Liver (tissue), 9 donors: ENCODE data around the gene RPS23. TPM values are rescaled to one million over a fixed set of nuclear protein-coding genes. Genes with fewer than 3 reads are reported as not detected.

Experiments used
- DNase-seq: peaks from one replicate; pipeline ENCODE4 v3.0.0-alpha.2; 2017; ENCODE audit warnings: low spot score
- H3K27ac ChIP-seq, 2 donors: one replicate each; pipeline ENCODE4 v1.7.0; 2013; ENCODE audit warnings: inconsistent platforms in 2 of 2, low read length in 2 of 2, control low read depth in 1 of 2, low read depth in 1 of 2, mild to moderate bottlenecking in 1 of 2
- H3K27me3 ChIP-seq, 4 donors: one replicate each; pipeline versions ENCODE4 v1.6.1 to v1.7.0; 2013; ENCODE audit warnings: low read length in 3 of 4, inconsistent platforms in 1 of 4, mild to moderate bottlenecking in 1 of 4, moderate library complexity in 1 of 4; ENCODE audit not compliant: control insufficient read depth in 4 of 4, insufficient read depth in 4 of 4
- H3K36me3 ChIP-seq, 4 donors: one replicate each; pipeline versions ENCODE4 v1.6.1 to v1.7.0; 2013; ENCODE audit warnings: low read length in 3 of 4, mild to moderate bottlenecking in 3 of 4, low read depth in 1 of 4, moderate library complexity in 1 of 4; ENCODE audit not compliant: control insufficient read depth in 4 of 4, insufficient read depth in 3 of 4
- H3K4me1 ChIP-seq, 4 donors: one replicate each; pipeline versions ENCODE4 v1.6.1 to v1.7.0; 2013; ENCODE audit warnings: low read length in 3 of 4, mild to moderate bottlenecking in 3 of 4, moderate library complexity in 1 of 4; ENCODE audit not compliant: control insufficient read depth in 4 of 4, insufficient read depth in 4 of 4
- H3K4me3 ChIP-seq, 3 donors: one replicate each; pipeline versions ENCODE4 v1.6.1 to v1.7.0; 2013; ENCODE audit warnings: low read length in 3 of 3, control low read depth in 1 of 3, low read depth in 1 of 3, mild to moderate bottlenecking in 1 of 3
- H3K9ac ChIP-seq, 2 donors: one replicate each; pipeline ENCODE4 v1.7.0; 2013; ENCODE audit warnings: low read length in 2 of 2, mild to moderate bottlenecking in 2 of 2, moderate library complexity in 2 of 2, control low read depth in 1 of 2, low read depth in 1 of 2
- H3K9me3 ChIP-seq, 4 donors: one replicate each; pipeline versions ENCODE4 v1.6.1 to v1.7.0; 2013; ENCODE audit warnings: low read length in 3 of 4; ENCODE audit not compliant: control insufficient read depth in 4 of 4
- EGR1 ChIP-seq, 2 donors: IDR thresholded peaks; 2 replicates each; pipeline ENCODE4 v1.6.1; 2016 to 2018; ENCODE audit warnings: antibody characterized with exemption in 2 of 2, low read depth in 2 of 2
- FOXA2 ChIP-seq: IDR thresholded peaks from 2 replicates; pipeline ENCODE4 v1.6.1; 2016; ENCODE audit warnings: antibody characterized with exemption
- GABPA ChIP-seq, 2 donors: IDR thresholded peaks in 1 of 2; conservative IDR thresholded peaks in 1 of 2; 2 replicates each; pipeline ENCODE4 v1.6.1; 2016; ENCODE audit warnings: antibody characterized with exemption in 2 of 2, mild to moderate bottlenecking in 1 of 2, moderate library complexity in 1 of 2
- HNF4A ChIP-seq, 2 donors: conservative IDR thresholded peaks; 2 replicates each; pipeline ENCODE4 v1.6.1; 2016; ENCODE audit warnings: antibody characterized with exemption in 2 of 2, mild to moderate bottlenecking in 2 of 2
- HNF4G ChIP-seq: IDR thresholded peaks from 2 replicates; pipeline ENCODE4 v1.6.1; 2016; ENCODE audit warnings: antibody characterized with exemption
- JUND ChIP-seq, 2 donors: IDR thresholded peaks; 2 replicates each; pipeline ENCODE4 v1.6.1; 2016; ENCODE audit warnings: antibody characterized with exemption in 2 of 2
- RAD21 ChIP-seq, 2 donors: IDR thresholded peaks; 2 replicates each; pipeline ENCODE4 v1.6.1; 2016; ENCODE audit warnings: antibody characterized with exemption in 2 of 2, mild to moderate bottlenecking in 2 of 2
- RXRA ChIP-seq, 2 donors: IDR thresholded peaks; 2 replicates each; pipeline ENCODE4 v1.6.1; 2017 to 2018; ENCODE audit warnings: antibody characterized with exemption in 2 of 2, mild to moderate bottlenecking in 1 of 2
- SP1 ChIP-seq: IDR thresholded peaks from 2 replicates; pipeline ENCODE4 v1.6.1; 2018; ENCODE audit warnings: antibody characterized with exemption, mild to moderate bottlenecking
- TAF1 ChIP-seq: conservative IDR thresholded peaks from 2 replicates; pipeline ENCODE4 v1.6.1; 2016; ENCODE audit warnings: antibody characterized with exemption, mild to moderate bottlenecking
- YY1 ChIP-seq: IDR thresholded peaks from 2 replicates; pipeline ENCODE4 v1.6.1; 2016; ENCODE audit warnings: antibody characterized with exemption, mild to moderate bottlenecking
- WGBS: extraction: QIAGEN DNeasy Blood & Tissue Kit; methylation state at CpG from one replicate; pipeline ENCODE4 v1.1.7; 2013; 5-methylcytosine and 5-hydroxymethylcytosine counted together
- polyA plus RNA-seq, 2 donors: library from polyadenylated mRNA; stranded (reverse) in 1 of 2; unstranded in 1 of 2; fragments of 200-250 nt in 1 of 2; fragments of >200 nt in 1 of 2; fragmentation: Nextera tagmentation in 1 of 2; extraction: Ambion mirVana in 1 of 2; gene quantifications; one replicate each; pipeline versions ENCODE4 v1.2.1 to v1.2.3, GENCODE V29; 2013 to 2015
- total RNA-seq, 2 donors: library from RNA; depleted of rRNA; stranded (reverse); fragments of >200 nt; gene quantifications; one replicate each; pipeline ENCODE4 v1.2.3, GENCODE V29; 2014
- TF ChIP-seq, protein P1 (sequence below): IDR thresholded peaks from 2 replicates; pipeline ENCODE4 v1.6.1; 2016; ENCODE audit warnings: antibody characterized with exemption, mild to moderate bottlenecking
- TF ChIP-seq, protein P2 (sequence below): IDR thresholded peaks from 2 replicates; pipeline ENCODE4 v1.6.1; 2016; ENCODE audit warnings: antibody characterized with exemption
- TF ChIP-seq, protein P3 (sequence below): fragments of 150-350 bp; IDR thresholded peaks from 2 replicates; pipeline ENCODE4 v1.5.1; 2017; ENCODE audit warnings: improper control_type of control experiment, low read depth, low read length; ENCODE audit not compliant: missing input control
- TF ChIP-seq, protein P4 (sequence below): IDR thresholded peaks from 2 replicates; pipeline ENCODE4 v1.6.1; 2016; ENCODE audit warnings: antibody characterized with exemption
- donor health status: healthy.
- donor health status: healthy.
- donor health status: healthy.
- donor health status: healthy.
- donor health status: healthy.

RPS23 gene
- total and polyA plus RNA-seq, 4 donors = 447 to 1,610 (median 618) TPM

DNA sequence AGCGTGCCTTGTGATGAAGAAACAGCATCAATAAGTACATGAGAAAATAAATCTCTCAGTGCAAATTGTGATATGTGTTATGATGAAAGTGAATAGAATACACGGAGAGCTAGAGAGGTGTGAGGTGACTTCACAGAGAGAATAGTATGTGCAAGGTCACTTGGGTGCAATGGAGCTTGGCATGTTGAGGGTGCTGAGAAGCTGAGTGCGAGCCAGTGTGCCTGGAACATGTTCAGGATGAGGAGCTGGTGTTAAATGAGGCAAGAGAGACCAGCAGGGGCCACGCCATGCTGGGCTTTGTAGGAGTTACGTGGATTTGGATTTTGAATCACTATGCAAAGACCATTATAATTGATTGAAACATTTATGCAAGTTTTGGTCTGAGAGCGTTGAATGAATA lies 12.8 kb upstream of the RPS23 start:
- Histone ChIP-seq H3K27ac (no peak overlapping the region), H3K9me3 (no peaks in the 10 kb centered on the region), H3K4me1 (no peaks in the 10 kb centered on the region), H3K4me3 (no peak overlapping the region), H3K36me3 (no peaks in the 10 kb centered on the region), H3K9ac (no peak overlapping the region), H3K27me3 (no peaks in the 10 kb centered on the region)
- TF ChIP-seq, protein P1, sequence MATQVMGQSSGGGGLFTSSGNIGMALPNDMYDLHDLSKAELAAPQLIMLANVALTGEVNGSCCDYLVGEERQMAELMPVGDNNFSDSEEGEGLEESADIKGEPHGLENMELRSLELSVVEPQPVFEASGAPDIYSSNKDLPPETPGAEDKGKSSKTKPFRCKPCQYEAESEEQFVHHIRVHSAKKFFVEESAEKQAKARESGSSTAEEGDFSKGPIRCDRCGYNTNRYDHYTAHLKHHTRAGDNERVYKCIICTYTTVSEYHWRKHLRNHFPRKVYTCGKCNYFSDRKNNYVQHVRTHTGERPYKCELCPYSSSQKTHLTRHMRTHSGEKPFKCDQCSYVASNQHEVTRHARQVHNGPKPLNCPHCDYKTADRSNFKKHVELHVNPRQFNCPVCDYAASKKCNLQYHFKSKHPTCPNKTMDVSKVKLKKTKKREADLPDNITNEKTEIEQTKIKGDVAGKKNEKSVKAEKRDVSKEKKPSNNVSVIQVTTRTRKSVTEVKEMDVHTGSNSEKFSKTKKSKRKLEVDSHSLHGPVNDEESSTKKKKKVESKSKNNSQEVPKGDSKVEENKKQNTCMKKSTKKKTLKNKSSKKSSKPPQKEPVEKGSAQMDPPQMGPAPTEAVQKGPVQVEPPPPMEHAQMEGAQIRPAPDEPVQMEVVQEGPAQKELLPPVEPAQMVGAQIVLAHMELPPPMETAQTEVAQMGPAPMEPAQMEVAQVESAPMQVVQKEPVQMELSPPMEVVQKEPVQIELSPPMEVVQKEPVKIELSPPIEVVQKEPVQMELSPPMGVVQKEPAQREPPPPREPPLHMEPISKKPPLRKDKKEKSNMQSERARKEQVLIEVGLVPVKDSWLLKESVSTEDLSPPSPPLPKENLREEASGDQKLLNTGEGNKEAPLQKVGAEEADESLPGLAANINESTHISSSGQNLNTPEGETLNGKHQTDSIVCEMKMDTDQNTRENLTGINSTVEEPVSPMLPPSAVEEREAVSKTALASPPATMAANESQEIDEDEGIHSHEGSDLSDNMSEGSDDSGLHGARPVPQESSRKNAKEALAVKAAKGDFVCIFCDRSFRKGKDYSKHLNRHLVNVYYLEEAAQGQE = no peak
- TF ChIP-seq JUND (IDR thresholded peaks at IDR 0.05) (no peak), SP1 (no peak), HNF4G (no peak), RXRA (IDR thresholded peaks at IDR 0.05) (no peak)
- TF ChIP-seq, protein P2, sequence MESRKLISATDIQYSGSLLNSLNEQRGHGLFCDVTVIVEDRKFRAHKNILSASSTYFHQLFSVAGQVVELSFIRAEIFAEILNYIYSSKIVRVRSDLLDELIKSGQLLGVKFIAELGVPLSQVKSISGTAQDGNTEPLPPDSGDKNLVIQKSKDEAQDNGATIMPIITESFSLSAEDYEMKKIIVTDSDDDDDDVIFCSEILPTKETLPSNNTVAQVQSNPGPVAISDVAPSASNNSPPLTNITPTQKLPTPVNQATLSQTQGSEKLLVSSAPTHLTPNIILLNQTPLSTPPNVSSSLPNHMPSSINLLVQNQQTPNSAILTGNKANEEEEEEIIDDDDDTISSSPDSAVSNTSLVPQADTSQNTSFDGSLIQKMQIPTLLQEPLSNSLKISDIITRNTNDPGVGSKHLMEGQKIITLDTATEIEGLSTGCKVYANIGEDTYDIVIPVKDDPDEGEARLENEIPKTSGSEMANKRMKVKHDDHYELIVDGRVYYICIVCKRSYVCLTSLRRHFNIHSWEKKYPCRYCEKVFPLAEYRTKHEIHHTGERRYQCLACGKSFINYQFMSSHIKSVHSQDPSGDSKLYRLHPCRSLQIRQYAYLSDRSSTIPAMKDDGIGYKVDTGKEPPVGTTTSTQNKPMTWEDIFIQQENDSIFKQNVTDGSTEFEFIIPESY = no peak
- no peak for DNase-seq
- WGBS = 91% methylated on average over 6 of the region's 6 CpGs

DNA sequence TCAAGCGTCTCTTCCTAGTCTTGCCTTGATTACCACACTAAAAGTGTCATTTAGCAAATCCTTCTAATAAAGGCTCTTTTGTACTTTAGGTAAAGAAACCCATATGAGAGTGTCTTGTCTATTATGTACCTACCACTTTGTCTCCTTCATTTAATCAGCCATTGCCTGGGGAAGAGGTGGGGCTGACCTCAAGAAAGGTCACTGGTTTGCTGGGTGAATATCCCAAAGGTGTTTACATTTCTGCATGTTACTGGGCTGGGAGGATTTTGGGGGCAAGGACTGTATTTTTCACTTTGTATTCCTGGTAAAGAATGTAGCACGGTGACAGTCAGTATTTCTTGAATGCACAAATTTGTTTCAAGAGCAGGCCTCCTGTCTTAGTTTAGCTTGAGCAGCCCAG lies 11.9 kb upstream of the RPS23 start:
- H3K27me3 ChIP-seq = no peaks in the 10 kb centered on the region
- 93% methylated on average over 2 of the region's 2 CpGs for WGBS
- H3K36me3 ChIP-seq = no peaks in the 10 kb centered on the region
- H3K9me3 ChIP-seq = no peaks in the 10 kb centered on the region
- no peak overlapping the region for H3K9ac ChIP-seq
- no peak overlapping the region for H3K4me3 ChIP-seq
- H3K27ac ChIP-seq = no peak overlapping the region
- no peak for TF ChIP-seq YY1
- no peak for TF ChIP-seq HNF4A (conservative IDR thresholded peaks at IDR 0.05)
- TF ChIP-seq HNF4G = no peak
- TF ChIP-seq RAD21 (IDR thresholded peaks at IDR 0.05) = no peak
- no peaks in the 10 kb centered on the region for H3K4me1 ChIP-seq
- DNase-seq = no peak

DNA sequence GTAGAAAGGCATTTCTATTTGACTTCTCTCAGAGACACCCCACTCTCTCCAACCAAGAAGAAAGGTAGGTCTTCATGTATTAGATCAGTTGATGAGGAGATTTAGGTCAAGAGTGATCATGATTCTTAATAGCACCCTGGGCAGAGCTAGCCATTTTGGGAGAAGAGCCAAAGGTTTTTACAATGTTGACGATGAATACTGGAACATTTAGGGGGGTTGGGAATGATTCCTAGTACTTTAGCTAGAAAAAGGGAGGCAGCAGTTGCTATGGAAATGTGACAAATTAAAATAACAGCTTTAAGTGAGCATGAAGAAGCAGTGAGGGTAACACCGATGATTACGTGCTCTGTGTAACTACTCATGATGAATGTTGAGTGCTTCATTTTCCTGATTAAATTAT lies 9.5 kb upstream of the RPS23 start:
- H3K36me3 ChIP-seq = no peaks in the 10 kb centered on the region
- no peak overlapping the region for H3K4me3 ChIP-seq
- TF ChIP-seq, protein P1 = no peak
- TF ChIP-seq, protein P3, sequence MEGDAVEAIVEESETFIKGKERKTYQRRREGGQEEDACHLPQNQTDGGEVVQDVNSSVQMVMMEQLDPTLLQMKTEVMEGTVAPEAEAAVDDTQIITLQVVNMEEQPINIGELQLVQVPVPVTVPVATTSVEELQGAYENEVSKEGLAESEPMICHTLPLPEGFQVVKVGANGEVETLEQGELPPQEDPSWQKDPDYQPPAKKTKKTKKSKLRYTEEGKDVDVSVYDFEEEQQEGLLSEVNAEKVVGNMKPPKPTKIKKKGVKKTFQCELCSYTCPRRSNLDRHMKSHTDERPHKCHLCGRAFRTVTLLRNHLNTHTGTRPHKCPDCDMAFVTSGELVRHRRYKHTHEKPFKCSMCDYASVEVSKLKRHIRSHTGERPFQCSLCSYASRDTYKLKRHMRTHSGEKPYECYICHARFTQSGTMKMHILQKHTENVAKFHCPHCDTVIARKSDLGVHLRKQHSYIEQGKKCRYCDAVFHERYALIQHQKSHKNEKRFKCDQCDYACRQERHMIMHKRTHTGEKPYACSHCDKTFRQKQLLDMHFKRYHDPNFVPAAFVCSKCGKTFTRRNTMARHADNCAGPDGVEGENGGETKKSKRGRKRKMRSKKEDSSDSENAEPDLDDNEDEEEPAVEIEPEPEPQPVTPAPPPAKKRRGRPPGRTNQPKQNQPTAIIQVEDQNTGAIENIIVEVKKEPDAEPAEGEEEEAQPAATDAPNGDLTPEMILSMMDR = no peak
- TF ChIP-seq, protein P4, sequence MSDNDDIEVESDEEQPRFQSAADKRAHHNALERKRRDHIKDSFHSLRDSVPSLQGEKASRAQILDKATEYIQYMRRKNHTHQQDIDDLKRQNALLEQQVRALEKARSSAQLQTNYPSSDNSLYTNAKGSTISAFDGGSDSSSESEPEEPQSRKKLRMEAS = no peak
- no peak for TF ChIP-seq EGR1 (IDR thresholded peaks at IDR 0.05; ENCODE audit: low read depth in 2 of 2)
- TF ChIP-seq RAD21 (IDR thresholded peaks at IDR 0.05) = no peak
- TF ChIP-seq GABPA (IDR thresholded peaks at IDR 0.05 in 1 of 2, conservative IDR thresholded peaks at IDR 0.05 in 1 of 2) = no peak
- no peak for TF ChIP-seq RXRA (IDR thresholded peaks at IDR 0.05)
- no peak for TF ChIP-seq TAF1
- TF ChIP-seq FOXA2 = no peak
- H3K9me3 ChIP-seq = no peaks in the 10 kb centered on the region
- H3K9ac ChIP-seq = no peak overlapping the region
- no peaks in the 10 kb centered on the region for H3K4me1 ChIP-seq
- H3K27ac ChIP-seq = no peak overlapping the region
- WGBS = 77% methylated on average over 3 of the region's 3 CpGs
- DNase-seq = no peak
- no peaks in the 10 kb centered on the region for H3K27me3 ChIP-seq
